GM18870 (cell line): ENCODE measurements around the gene CERS2.
"Not testable (repeated sequence)": the region's sequence is repeated elsewhere in the genome, so short reads cannot be mapped to it uniquely, and the experiment has no call there.

Source experiments
- ATAC-seq: cut with Tn5 transposase; IDR thresholded peaks from one replicate; pipeline ENCODE4 v1.9.1; 2021; ENCODE audit warnings: moderate library complexity; ENCODE audit not compliant: unreplicated experiment

The CERS2 gene

GRCh38 chr1:150970808-150971582 lies 3.6 kb downstream of the CERS2 start:
- ATAC-seq, result no peak

GRCh38 chr1:150969626-150970025 lies 5.0 kb downstream of the CERS2 start:
- no peak for ATAC-seq

GRCh38 chr1:150968491-150968890 lies 6.1 kb downstream of the CERS2 start:
- no peak for ATAC-seq

GRCh38 chr1:150967936-150968335 lies 6.7 kb downstream of the CERS2 start:
- no peak for ATAC-seq

- ATAC-seq, result no peak
These were observed 8.6 kb downstream of the CERS2 start for GRCh38 chr1:150966011-150966410.

- no peak for ATAC-seq
These were observed 9.0 kb downstream of the CERS2 start for GRCh38 chr1:150965605-150966004.

- no peak for ATAC-seq
These were observed 10.5 kb downstream of the CERS2 start for GRCh38 chr1:150964164-150964489.

GRCh38 chr1:150963321-150964163 lies 11.1 kb downstream of the CERS2 start:
- no peak for ATAC-seq

- no peak for ATAC-seq
These were observed 12.9 kb downstream of the CERS2 start for GRCh38 chr1:150961756-150962155.

- ATAC-seq, result no peak
These were observed 14.0 kb downstream of the CERS2 start for GRCh38 chr1:150960646-150961045.

GRCh38 chr1:150957666-150958065 lies 17.0 kb downstream of the CERS2 start:
- ATAC-seq, result no peak

GRCh38 chr1:150955280-150955679 lies 19.4 kb downstream of the CERS2 start:
- no peak for ATAC-seq

GRCh38 chr1:150954708-150955107 lies 19.9 kb downstream of the CERS2 start:
- ATAC-seq, result no peak

GRCh38 chr1:150944856-150945255 lies 29.8 kb downstream of the CERS2 start:
- no peak for ATAC-seq

GRCh38 chr1:150931773-150932172 lies 42.9 kb downstream of the CERS2 start:
- ATAC-seq, result no peak

GRCh38 chr1:150928775-150929174 lies 45.9 kb downstream of the CERS2 start:
- not testable (repeated sequence) for ATAC-seq

GRCh38 chr1:150928286-150928685 lies 46.3 kb downstream of the CERS2 start:
- ATAC-seq, result no peak

- ATAC-seq, result no peak
These were observed 47.0 kb downstream of the CERS2 start for GRCh38 chr1:150927624-150928023.

GRCh38 chr1:150926097-150926741 lies 48.4 kb downstream of the CERS2 start, which contains the start of gene SETDB1:
Gene SETDB1 (plus strand): TSS chr1:150926363. CDS start chr1:150927715, 1,352 bp downstream.
- ATAC-seq, result peak; percentile 73

GRCh38 chr1:150925080-150925479 lies 49.6 kb downstream of the CERS2 start:
- ATAC-seq, result no peak

GRCh38 chr1:150922519-150922975 lies 52.1 kb downstream of the CERS2 start:
- no peak for ATAC-seq
